NCI-H524 treated with DMSO at 0.1 percent for 48 hours (cell line): Measurements from ENCODE around the gene ACSM2B.
"Not testable (repeated sequence)": the region's sequence is repeated elsewhere in the genome, so short reads cannot be mapped to it uniquely, and the experiment has no call there.

ENCODE experiments used
- DNase-seq: peaks from one replicate; lab custom pipeline; 2025; lab: John Stamatoyannopoulos, UW

Gene ACSM2B

DNA sequence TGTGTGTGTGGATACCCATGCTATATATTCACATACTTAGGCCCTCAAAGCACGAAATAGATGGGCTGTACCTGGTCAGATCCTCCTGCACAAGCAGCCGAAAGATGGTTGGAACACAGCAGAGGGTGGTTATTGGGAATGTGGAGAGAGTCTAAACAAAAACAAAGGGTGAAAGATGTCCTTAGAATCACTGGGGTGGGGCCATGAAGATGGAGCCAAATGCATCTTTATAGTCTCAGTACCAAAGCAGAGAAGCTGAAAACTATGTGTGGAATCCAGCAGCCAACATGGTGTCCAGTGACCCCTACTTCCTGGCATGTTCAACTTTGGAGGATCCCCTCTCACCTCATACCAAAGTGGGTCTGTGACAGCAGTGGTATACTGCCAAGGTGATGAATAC, 19.5 kb upstream of the ACSM2B start:
- not testable (repeated sequence) for DNase-seq

- DNase-seq = not testable (repeated sequence)
Measured at GRCh38 chr16:20595068-20595467, 18.9 kb upstream of the ACSM2B start.

- DNase-seq = not testable (repeated sequence)
Measured at GRCh38 chr16:20592780-20593179, 16.6 kb upstream of the ACSM2B start.

- DNase-seq = not testable (repeated sequence)
Measured at GRCh38 chr16:20589486-20589885, 13.3 kb upstream of the ACSM2B start.

GRCh38 chr16:20587645-20588074, 11.5 kb upstream of the ACSM2B start:
- DNase-seq = not testable (repeated sequence)

DNA sequence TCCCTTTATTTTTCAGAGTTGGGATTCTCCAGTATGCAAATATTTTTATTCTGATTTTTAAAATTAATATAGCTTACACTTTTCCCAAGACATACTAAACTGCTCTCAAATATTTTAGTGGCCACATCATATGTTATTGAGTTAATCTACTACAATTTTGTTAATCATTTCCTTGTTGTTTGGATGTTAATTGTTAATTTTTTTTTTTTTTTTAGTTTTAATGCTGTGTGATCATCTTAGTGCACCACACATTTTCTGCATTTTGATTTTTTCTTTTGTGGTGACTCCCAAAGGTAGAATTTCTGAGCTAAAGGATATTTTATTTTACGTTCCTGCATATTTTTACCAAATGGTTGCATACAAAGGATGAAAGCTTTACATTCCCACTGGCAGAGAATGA, 10.5 kb upstream of the ACSM2B start:
- not testable (repeated sequence) for DNase-seq

GRCh38 chr16:20586112-20586511, 9.9 kb upstream of the ACSM2B start:
- not testable (repeated sequence) for DNase-seq

DNA sequence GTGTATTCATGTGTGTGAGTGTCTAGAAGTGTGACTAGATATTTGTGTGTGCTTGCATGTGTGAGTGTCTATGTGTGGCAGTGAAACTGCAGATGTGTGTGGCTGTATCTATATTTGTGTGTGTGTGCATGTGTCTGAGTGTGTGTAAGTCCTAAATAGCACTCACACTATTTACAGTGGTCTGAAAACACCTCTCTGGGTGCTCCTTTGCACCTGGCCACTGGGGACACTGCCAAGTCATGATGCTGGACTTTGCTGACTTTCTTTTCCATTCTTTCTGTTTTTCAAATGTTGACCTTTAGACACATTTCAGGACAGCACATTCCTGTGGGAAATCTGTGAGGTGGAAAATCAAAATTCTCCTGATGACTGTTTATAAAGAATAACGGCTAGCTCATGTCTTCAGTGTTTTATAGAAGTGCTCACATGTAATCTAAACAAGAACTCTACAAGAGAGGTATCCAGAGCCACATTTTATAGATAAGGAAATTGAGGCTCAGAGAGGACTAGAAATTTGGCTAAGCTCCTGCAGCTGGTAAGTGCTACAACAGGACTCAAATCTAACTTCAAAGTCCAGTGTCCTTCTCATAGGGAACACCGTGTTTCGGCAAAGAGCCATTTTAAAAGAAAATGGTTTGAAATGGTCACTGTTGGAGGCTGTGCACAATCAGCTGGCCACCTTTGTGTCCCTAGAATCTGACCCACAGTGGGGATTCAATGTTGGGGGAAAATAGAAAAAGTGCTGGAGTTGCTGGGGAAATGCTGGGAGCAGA, 4.5 kb upstream of the ACSM2B start:
- DNase-seq = not testable (repeated sequence)

- DNase-seq = not testable (repeated sequence)
Measured at GRCh38 chr16:20578091-20578490, 1.9 kb upstream of the ACSM2B start.

- not testable (repeated sequence) for DNase-seq
Measured at GRCh38 chr16:20569117-20569651, 7.0 kb downstream of the ACSM2B start.

DNA sequence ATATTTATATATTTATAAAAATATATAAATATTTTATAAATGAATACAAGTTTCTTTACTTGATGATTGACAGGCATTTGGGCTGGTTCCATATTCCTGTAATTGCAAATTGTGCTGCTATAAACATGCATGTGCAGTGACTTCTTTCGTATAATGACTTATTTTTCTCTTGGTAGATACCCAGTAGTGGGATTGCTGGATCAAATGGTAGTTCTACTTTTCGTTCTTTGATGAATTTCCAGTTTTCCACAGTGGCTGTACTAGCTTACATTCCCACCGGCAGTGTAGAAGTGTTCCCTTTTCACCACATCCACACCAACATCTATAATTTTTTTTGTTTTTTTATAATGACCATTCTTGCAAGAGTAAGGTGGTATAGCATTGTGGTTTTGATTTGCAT, 7.8 kb downstream of the ACSM2B start:
- DNase-seq = no peak

GRCh38 chr16:20566864-20567263, 9.3 kb downstream of the ACSM2B start:
- no peak for DNase-seq

DNA sequence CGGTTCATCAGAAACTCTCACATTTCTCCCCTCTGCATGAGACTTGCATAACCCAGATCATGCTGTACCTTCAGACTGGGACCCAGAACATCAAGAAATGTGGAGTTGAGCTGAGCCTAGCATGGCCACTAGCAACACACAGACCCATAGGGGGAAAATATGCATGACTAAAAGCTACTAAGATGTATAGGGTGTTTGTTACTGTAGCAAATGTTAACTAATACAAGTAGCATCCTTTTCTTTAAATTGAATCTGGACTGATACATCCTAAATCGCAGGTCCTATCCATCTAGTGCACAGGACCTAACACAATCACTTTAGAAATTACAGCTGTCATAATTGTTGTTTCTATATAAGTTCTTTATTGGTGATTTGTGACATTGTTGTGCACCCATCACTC, 10.8 kb downstream of the ACSM2B start:
- not testable (repeated sequence) for DNase-seq

DNA sequence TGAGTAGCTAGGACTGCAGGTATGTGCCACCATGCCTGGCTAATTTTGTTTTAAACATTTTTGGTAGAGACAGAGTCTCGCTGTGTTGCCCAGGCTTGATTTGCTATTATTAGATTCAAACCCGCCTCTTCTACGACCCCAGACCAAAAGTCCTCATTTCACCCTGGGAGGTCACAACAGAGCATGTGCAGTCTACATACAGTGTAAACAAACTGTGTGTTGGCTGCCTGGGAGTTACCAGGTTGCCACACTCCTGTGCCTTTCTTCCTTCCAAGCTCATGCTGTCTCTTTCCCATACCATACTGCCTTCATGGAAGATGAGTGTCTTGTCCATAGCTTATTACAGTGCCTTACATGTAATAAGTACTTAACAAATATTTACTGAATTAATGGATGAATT, 11.9 kb downstream of the ACSM2B start:
- DNase-seq = not testable (repeated sequence)

- DNase-seq = not testable (repeated sequence)
Measured at GRCh38 chr16:20555628-20556027, 20.5 kb downstream of the ACSM2B start.

- not testable (repeated sequence) for DNase-seq
Measured at GRCh38 chr16:20554689-20555088, 21.5 kb downstream of the ACSM2B start.

DNA sequence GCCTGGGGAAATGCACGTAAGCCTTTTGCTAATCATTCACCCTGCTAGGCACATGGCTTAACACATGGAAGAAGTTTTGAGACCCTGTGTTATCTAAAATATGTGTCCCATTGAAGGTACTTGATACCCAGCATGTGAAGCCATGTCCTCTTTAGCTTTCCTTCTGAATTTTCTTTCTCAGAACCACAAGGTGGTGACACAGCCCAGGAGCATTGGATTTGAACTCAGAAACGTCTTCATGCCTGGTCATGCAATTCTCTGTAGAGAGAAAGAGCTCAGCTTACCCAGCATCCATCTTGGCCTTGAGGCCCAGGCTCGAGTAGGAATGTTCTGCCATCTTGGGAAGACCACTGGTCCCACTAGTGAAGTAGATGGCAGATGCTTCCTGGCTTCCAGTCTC, 22.7 kb downstream of the ACSM2B start:
- DNase-seq = not testable (repeated sequence)

DNA sequence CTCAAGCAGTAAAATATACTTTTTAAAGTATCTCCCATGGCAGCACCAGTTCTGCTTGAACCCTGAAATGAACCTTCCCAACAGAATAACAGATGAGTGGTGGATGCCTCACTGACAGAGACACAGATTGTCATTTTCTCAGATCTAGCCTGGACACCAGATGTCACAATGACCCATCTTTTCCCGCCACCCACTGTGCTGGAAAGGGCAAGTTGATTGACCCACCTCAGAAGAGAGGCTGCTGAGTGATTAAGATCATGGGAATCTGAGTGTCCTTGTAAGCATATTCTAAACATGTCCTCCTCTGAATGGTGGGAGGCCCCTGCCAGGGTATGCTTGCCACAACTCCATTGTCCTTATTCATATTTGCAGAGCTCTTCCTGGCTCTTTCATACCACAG, 29.2 kb downstream of the ACSM2B start:
- DNase-seq = not testable (repeated sequence)

DNA sequence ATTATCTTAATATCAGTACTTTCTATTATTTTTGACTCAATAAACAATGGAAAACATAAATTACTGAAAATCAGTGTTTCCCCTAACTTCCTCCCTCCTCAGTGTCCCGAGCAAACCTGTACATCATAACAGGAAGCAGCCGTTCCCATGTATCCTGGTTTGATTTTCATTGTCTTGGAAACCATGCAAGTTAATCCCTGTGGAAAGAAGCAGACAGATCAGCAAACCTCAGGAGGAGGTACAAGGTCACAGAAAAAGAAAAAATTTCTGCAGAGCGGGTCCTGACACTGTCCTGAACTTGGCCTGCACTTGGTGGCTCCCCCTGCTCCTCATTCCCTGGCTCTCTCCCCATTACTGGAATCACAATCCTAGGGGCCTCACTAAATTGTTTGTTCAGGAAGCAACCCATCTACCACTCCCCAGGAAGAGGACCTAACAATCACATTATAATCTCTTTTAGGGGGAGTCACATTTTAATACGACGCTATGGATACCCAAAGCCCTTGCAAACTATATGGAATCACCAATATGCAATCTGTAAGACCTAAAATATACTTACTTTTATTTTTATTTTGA, 29.8 kb downstream of the ACSM2B start:
- DNase-seq = not testable (repeated sequence)

DNA sequence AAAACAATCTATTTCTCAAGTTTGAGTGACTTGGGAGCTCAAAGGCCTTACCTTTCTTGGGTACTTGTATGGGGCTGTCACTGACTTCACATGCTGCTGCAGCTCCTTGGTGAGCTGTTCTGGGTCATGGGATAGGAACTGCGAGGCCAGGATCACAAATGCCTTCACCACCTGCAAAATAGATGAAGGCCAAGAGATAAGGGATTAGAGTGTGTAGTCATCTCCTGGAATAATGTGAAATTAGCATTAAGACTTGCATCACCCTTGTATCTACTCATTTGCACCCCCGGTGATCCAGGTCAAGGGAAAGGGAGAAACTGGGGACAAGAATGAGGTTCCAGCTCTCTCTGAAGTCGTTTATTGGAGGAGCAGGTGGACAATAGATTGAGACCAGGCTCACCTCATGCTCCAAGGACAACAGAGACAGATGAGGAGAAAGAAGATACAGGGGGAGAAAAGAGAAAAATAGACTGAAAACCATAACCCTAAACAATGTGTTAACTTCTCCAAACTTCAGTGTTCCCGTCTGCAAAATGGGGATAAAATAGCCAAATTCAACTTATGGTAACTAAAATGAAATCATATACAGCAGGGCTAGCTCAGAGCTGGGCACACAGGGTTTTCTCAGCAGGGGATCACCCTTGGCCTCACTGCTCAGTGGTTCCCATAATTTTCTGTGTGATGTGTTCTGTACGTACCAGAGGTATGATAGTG, 35.4 kb downstream of the ACSM2B start:
- not testable (repeated sequence) for DNase-seq

DNA sequence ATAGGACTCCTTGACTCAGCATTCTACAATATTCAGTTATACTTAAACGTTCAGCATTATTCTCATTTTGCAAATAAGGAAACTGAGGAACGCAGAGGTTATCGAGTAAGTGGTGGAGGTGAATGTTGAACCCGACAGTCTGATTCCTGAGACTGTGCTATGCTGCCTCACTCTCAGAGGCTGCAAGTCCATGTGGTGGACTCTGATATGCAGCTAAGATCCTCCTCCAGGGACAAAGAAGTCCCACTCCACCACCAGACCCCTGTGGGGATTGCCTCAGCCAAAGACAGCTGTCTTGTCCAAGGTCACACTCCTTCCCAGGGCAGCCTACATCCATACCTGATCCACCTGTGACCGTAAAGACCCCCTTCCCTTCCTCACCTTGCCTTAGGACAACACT, 37.5 kb downstream of the ACSM2B start:
- DNase-seq = no peak

DNA sequence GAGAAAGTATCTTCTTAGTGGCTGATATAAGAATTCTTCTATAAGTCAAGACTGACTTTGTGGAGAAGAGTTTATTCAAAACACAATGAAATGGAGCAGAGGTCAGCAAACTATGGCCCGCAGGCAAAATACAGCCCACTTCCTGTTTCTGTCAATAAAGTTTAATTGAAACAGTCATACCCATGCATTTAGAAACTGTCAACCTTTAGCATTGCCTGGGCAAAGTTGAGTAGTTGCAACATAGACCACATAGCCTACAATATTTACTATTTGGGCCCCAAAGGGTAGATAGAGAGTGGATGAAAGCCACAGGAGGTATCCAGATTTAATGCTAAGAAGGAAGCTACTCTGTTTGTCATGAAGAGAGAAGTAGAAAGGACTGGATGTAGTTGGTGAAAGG, 38.0 kb downstream of the ACSM2B start:
- no peak for DNase-seq

- DNase-seq = not testable (repeated sequence)
Measured at GRCh38 chr16:20536669-20537068, 39.5 kb downstream of the ACSM2B start.
